CD14-positive monocyte (primary cell): ENCODE results near the gene MVB12B. TPM values are rescaled to one million over a fixed set of nuclear protein-coding genes. Genes with fewer than 3 reads are reported as not detected.

ENCODE experiments used
- DNase-seq, 3 donors: peaks; one replicate each; pipeline ENCODE4 v3.0.0-alpha.2; 2011 to 2022
- H2AFZ ChIP-seq: 2 replicates; pipeline ENCODE4 v1.6.0; 2012; ENCODE audit warnings: mild to moderate bottlenecking, low read depth, low read length, inconsistent platforms; ENCODE audit not compliant: insufficient read depth, poor library complexity, severe bottlenecking
- H3K27ac ChIP-seq, 2 donors: 1 replicate in 1 of 2; 2 replicates in 1 of 2; pipeline ENCODE4 v1.5.1; 2012 to 2013; ENCODE audit warnings: low read length in 2 of 2, control low read depth in 1 of 2, inconsistent platforms in 1 of 2, low read depth in 1 of 2, mild to moderate bottlenecking in 1 of 2
- H3K27me3 ChIP-seq, 2 donors: one replicate each; pipeline versions ENCODE4 v1.6.0 to v1.6.1; 2011 to 2013; ENCODE audit warnings: low read length in 2 of 2; ENCODE audit not compliant: control insufficient read depth in 2 of 2, insufficient read depth in 2 of 2
- H3K36me3 ChIP-seq, 2 donors: replicated peaks in 1 of 2; 1 replicate in 1 of 2; 2 replicates in 1 of 2; pipeline versions ENCODE4 v1.5.1 to v1.6.1; 2012 to 2013; ENCODE audit warnings: low read length in 2 of 2, control low read depth in 1 of 2, inconsistent platforms in 1 of 2, mild to moderate bottlenecking in 1 of 2; ENCODE audit not compliant: insufficient read depth in 2 of 2, control insufficient read depth in 1 of 2
- H3K4me1 ChIP-seq, 2 donors: 1 replicate in 1 of 2; 2 replicates in 1 of 2; pipeline versions ENCODE4 v1.5.1 to v1.6.1; 2012 to 2013; ENCODE audit warnings: low read length in 2 of 2, control low read depth in 1 of 2, inconsistent platforms in 1 of 2, mild to moderate bottlenecking in 1 of 2, moderate library complexity in 1 of 2; ENCODE audit not compliant: insufficient read depth in 2 of 2, control insufficient read depth in 1 of 2
- H3K4me2 ChIP-seq: replicated peaks from 2 replicates; pipeline ENCODE3; 2012; ENCODE audit warnings: low read length, moderate library complexity, mild to moderate bottlenecking; ENCODE audit not compliant: poor library complexity, severe bottlenecking; ENCODE audit errors: extremely low read depth
- H3K4me3 ChIP-seq, 3 experiments: fragments of 200-600 bp in 1 of 3; sonication (generic) in 1 of 3; replicated peaks in 1 of 3; 1 replicate in 2 of 3; 2 replicates in 1 of 3; pipeline ENCODE4 v1.5.1; 2011 to 2013; ENCODE audit warnings: low read length in 3 of 3, mild to moderate bottlenecking in 3 of 3, control low read depth in 2 of 3, low read depth in 2 of 3, inconsistent platforms in 1 of 3, moderate library complexity in 1 of 3
- H3K79me2 ChIP-seq: 2 replicates; pipeline ENCODE4 v1.6.0; 2012; ENCODE audit warnings: mild to moderate bottlenecking, control low read depth, inconsistent platforms, low read length, moderate library complexity; ENCODE audit not compliant: insufficient read depth
- H3K9ac ChIP-seq: 2 replicates; pipeline ENCODE4 v1.6.0; 2017; ENCODE audit warnings: low read length, mild to moderate bottlenecking; ENCODE audit not compliant: insufficient read depth, poor library complexity, severe bottlenecking
- H3K9me3 ChIP-seq, 2 donors: replicated peaks in 1 of 2; 1 replicate in 1 of 2; 2 replicates in 1 of 2; pipeline versions ENCODE4 v1.5.1 to v1.6.1; 2012 to 2013; ENCODE audit warnings: low read length in 2 of 2, control low read depth in 1 of 2; ENCODE audit not compliant: control insufficient read depth in 1 of 2, insufficient read depth in 1 of 2
- H4K20me1 ChIP-seq: 2 replicates; pipeline ENCODE4 v1.6.0; 2012; ENCODE audit warnings: mild to moderate bottlenecking, low read length, control low read depth, moderate library complexity; ENCODE audit not compliant: insufficient read depth
- H3K27ac Mint-ChIP-seq, 7 donors: one replicate each; pipeline ENCODE4 v1.8.0; 2020; ENCODE audit warnings: mild to moderate bottlenecking in 7 of 7, mixed read lengths in 7 of 7, moderate library complexity in 6 of 7, inconsistent platforms in 2 of 7
- H3K27me3 Mint-ChIP-seq, 3 donors: one replicate each; pipeline ENCODE4 v1.8.0; 2021 to 2022; ENCODE audit warnings: low read depth in 3 of 3, mild to moderate bottlenecking in 3 of 3, mixed read lengths in 3 of 3, moderate library complexity in 3 of 3, inconsistent platforms in 1 of 3
- H3K36me3 Mint-ChIP-seq, 2 donors: one replicate each; pipeline ENCODE4 v1.8.0; 2020; ENCODE audit warnings: mixed read lengths in 2 of 2, inconsistent platforms in 1 of 2, mild to moderate bottlenecking in 1 of 2
- H3K4me1 Mint-ChIP-seq: one replicate; pipeline ENCODE4 v1.8.0; 2020; ENCODE audit warnings: mild to moderate bottlenecking, mixed read lengths
- H3K4me3 Mint-ChIP-seq, 2 donors: one replicate each; pipeline ENCODE4 v1.8.0; 2020; ENCODE audit warnings: mild to moderate bottlenecking in 2 of 2, mixed read lengths in 2 of 2, moderate library complexity in 1 of 2
- H3K9me3 Mint-ChIP-seq, 7 donors: one replicate each; pipeline ENCODE4 v1.8.0; 2020 to 2022; ENCODE audit warnings: mixed read lengths in 7 of 7, mild to moderate bottlenecking in 6 of 7, moderate library complexity in 6 of 7, inconsistent platforms in 2 of 7
- CTCF ChIP-seq: fragments of 200-600 bp; IDR thresholded peaks from one replicate; pipeline ENCODE4 v1.8.0; 2022; ENCODE audit warnings: antibody characterized with exemption, mild to moderate bottlenecking
- WGBS: methylation state at CpG from one replicate; pipeline ENCODE4 v1.1.5; 2013; ENCODE audit warnings: missing lambda C conversion rate; ENCODE audit not compliant: insufficient coverage; 5-methylcytosine and 5-hydroxymethylcytosine counted together
- intact Hi-C, 2 donors: fragments of 100-400 bp; cut with micrococcal nuclease; formaldehyde crosslinking; loops; one replicate each; pipeline versions ENCODE4 v1.15.0 to v1.15.1; 2023
- polyA plus RNA-seq, 3 donors: library from polyadenylated mRNA; depleted of rRNA in 1 of 3; unstranded in 2 of 3; stranded (reverse) in 1 of 3; fragments of 300-500 nt in 2 of 3; fragments of >200 nt in 1 of 3; fragmentation: Illumina TruSeq in 2 of 3; gene quantifications; 1 replicate in 2 of 3; 2 replicates in 1 of 3; pipeline ENCODE4 v1.2.3, GENCODE V29; 2012 to 2021

Gene MVB12B
- polyA plus RNA-seq, 3 donors = 2.8 to 8.1 (median 3.5) TPM

DNA sequence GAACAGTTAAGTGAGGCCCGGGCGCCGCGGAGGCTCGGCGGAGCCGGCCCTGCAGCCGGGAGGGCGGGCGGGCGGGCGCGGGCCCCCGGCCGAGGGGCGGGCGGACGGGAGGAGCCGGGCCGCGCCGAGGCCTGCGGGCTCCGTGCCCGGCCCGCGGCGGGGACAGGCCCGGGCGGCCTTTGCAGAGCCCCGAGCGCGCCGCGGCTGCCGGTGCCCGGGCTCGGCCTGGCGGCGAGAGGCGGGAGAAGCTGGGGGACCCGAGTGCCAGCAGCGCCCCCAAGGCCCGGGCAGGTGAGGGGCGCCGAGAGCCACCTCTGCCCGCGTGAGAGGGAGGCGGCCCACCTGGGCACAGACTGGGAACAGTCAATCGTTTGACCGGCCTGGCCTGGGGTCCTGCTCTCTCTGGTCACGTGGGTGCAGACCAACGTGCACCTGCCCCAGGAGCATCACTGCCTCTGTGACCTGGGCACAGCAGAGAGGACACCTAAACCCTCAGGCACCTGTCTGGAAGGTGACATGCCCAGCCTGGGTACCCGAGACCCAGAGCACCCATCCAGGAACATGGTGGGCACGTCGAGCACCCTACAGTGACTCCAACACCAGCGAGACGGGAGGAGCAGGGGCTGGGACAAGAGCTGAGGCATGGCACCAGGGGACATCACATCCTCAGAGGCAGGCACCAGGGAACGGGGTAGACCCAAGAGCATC lies 531 bp downstream of the MVB12B start:
- H4K20me1 ChIP-seq = no peaks in the 10 kb centered on the region
- DNase-seq = no peak
- H3K27ac Mint-ChIP-seq = peak overlapping the region in 4 of 7 donors; percentile 19 to 68 (median 64)
- H3K9ac ChIP-seq = peak overlapping the region; percentile 72
- peaks cover 51% of the 10 kb centered on the region for H3K4me1 Mint-ChIP-seq
- peak overlapping the region; percentile 81 for H3K4me2 ChIP-seq
- H3K4me3 ChIP-seq = peak overlapping the region; percentile 55 to 78 (median 70)
- intact Hi-C loops = loop anchor here in 1 of 2 donors (5.0 kb wide), 1 partner anchor 145 kb away; no protein-coding TSS in a partner anchor
- peaks cover 6 to 8% of the 10 kb centered on the region in 2 donors for H3K9me3 ChIP-seq
- H3K27me3 Mint-ChIP-seq = peaks cover 0 to 1% (median 1%) of the 10 kb centered on the region in 3 donors
- H3K36me3 Mint-ChIP-seq = peaks cover 5 to 10% of the 10 kb centered on the region in 2 donors
- H3K27me3 ChIP-seq = no peaks in the 10 kb centered on the region
- peaks cover 3 to 18% (median 12%) of the 10 kb centered on the region in 7 donors for H3K9me3 Mint-ChIP-seq
- peak overlapping the region in 1 of 2 donors; percentile 61 for H3K27ac ChIP-seq
- no peaks in the 10 kb centered on the region for H3K36me3 ChIP-seq
- peaks cover 39 to 57% of the 10 kb centered on the region in 2 donors for H3K4me1 ChIP-seq
- H3K4me3 Mint-ChIP-seq = peak overlapping the region; percentile 74 to 88
- H3K79me2 ChIP-seq = peaks cover 40% of the 10 kb centered on the region
- no peak for TF ChIP-seq CTCF
- 6% methylated on average over 59 of the region's 59 CpGs for WGBS
- peak overlapping the region; percentile 86 for H2AFZ ChIP-seq

- H2AFZ ChIP-seq = peak overlapping the region; percentile 86
- peaks cover 6 to 8% of the 10 kb centered on the region in 2 donors for H3K9me3 ChIP-seq
- H3K79me2 ChIP-seq = peaks cover 46% of the 10 kb centered on the region
- Mint-ChIP-seq H3K4me1 (peaks cover 53% of the 10 kb centered on the region), H3K27me3 (peaks cover 0 to 1% (median 0%) of the 10 kb centered on the region in 3 donors), H3K9me3 (peaks cover 3 to 18% (median 12%) of the 10 kb centered on the region in 7 donors), H3K36me3 (peaks cover 6 to 10% of the 10 kb centered on the region in 2 donors), H3K27ac (peak overlapping the region in 4 of 7 donors; percentile 19 to 68 (median 64)), H3K4me3 (peak overlapping the region; percentile 74 to 88)
- DNase-seq = no peak
- no peaks in the 10 kb centered on the region for H3K27me3 ChIP-seq
- H3K4me2 ChIP-seq = peak overlapping the region; percentile 81
- H3K27ac ChIP-seq = peak overlapping the region in 1 of 2 donors; percentile 61
- no peaks in the 10 kb centered on the region for H3K36me3 ChIP-seq
- H3K4me1 ChIP-seq = peaks cover 39 to 58% of the 10 kb centered on the region in 2 donors
- 23% methylated on average over 4 of the region's 5 CpGs for WGBS
- no peaks in the 10 kb centered on the region for H4K20me1 ChIP-seq
- intact Hi-C loops = loop anchor here in 1 of 2 donors (5.0 kb wide), 1 partner anchor 145 kb away; no protein-coding TSS in a partner anchor
- peak overlapping the region; percentile 72 for H3K9ac ChIP-seq
- no peak for TF ChIP-seq CTCF
- H3K4me3 ChIP-seq = peak overlapping the region; percentile 55 to 78 (median 70)
Observed at GRCh38 chr9:126327714-126328185, 1.1 kb downstream of the MVB12B start.
